Neutrophil (primary cell): ENCODE data around the gene ATRN.

Source experiments
- H3K27ac ChIP-seq: fragments of 200-600 bp; sonication (generic); 2 replicates; pipeline ENCODE4 v1.5.1; 2016; ENCODE audit warnings: mild to moderate bottlenecking, moderate library complexity
- H3K27me3 ChIP-seq: fragments of 200-600 bp; sonication (generic); 2 replicates; pipeline ENCODE4 v1.6.0; 2016; ENCODE audit warnings: mild to moderate bottlenecking
- H3K36me3 ChIP-seq: fragments of 200-600 bp; sonication (generic); 2 replicates; pipeline ENCODE4 v1.5.1; 2017
- H3K4me1 ChIP-seq, 2 experiments: fragments of 200-600 bp in 1 of 2; sonication (generic) in 1 of 2; 1 replicate in 1 of 2; 2 replicates in 1 of 2; pipeline versions ENCODE4 v1.5.1 to v1.6.1; 2013 to 2016; ENCODE audit warnings: low read depth in 1 of 2, low read length in 1 of 2, mild to moderate bottlenecking in 1 of 2, moderate library complexity in 1 of 2; ENCODE audit not compliant: control insufficient read depth in 1 of 2, insufficient read depth in 1 of 2
- H3K4me3 ChIP-seq, 2 experiments: fragments of 200-600 bp in 1 of 2; sonication (generic) in 1 of 2; 1 replicate in 1 of 2; 2 replicates in 1 of 2; pipeline ENCODE4 v1.5.1; 2013 to 2016; ENCODE audit warnings: low read depth in 1 of 2, low read length in 1 of 2, mild to moderate bottlenecking in 1 of 2, moderate library complexity in 1 of 2
- H3K9me3 ChIP-seq: fragments of 200-600 bp; sonication (generic); 2 replicates; pipeline ENCODE4 v1.5.1; 2016
- TF ChIP-seq, protein P1 (sequence below): fragments of 200-600 bp; sonication (generic); IDR thresholded peaks from 2 replicates; pipeline ENCODE4 v1.5.1; 2016; ENCODE audit warnings: antibody characterized with exemption

Gene ATRN

DNA sequence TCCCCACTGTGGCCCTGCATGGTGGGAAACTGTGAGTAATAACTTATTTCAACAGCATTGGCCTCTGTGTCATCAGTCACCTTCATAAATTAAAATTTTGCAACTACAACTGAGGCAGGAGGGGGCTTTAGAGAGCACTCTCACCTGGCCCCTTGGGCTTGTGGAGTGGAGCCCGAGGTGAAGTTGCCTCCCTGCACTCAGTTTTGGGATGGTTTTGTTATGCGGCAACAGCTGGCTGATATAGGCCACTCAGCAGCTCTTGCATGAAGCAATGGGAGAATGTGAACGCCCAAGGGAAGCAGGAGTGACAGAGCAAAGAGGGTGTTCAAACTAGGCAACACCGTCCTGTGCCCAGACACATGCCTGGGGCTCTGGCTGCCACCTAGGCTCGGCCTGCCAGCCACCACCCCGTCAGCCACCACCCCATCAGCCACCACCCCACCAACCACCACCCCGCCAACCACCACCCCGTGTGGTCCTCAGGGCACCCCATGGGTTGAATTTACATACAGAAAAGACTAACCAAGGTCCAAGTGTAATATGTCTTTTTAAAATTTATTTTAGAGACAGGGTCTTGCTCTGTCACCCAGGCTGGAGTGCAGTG, 196.7 kb downstream of the ATRN start:
- Histone ChIP-seq H3K27me3 (peaks cover 61% of the 10 kb centered on the region), H3K4me1 (peaks cover 2% of the 10 kb centered on the region in 2 experiments), H3K9me3 (no peaks in the 10 kb centered on the region), H3K36me3 (no peaks in the 10 kb centered on the region), H3K4me3 (no peak overlapping the region), H3K27ac (no peak overlapping the region)
- TF ChIP-seq, protein P1, sequence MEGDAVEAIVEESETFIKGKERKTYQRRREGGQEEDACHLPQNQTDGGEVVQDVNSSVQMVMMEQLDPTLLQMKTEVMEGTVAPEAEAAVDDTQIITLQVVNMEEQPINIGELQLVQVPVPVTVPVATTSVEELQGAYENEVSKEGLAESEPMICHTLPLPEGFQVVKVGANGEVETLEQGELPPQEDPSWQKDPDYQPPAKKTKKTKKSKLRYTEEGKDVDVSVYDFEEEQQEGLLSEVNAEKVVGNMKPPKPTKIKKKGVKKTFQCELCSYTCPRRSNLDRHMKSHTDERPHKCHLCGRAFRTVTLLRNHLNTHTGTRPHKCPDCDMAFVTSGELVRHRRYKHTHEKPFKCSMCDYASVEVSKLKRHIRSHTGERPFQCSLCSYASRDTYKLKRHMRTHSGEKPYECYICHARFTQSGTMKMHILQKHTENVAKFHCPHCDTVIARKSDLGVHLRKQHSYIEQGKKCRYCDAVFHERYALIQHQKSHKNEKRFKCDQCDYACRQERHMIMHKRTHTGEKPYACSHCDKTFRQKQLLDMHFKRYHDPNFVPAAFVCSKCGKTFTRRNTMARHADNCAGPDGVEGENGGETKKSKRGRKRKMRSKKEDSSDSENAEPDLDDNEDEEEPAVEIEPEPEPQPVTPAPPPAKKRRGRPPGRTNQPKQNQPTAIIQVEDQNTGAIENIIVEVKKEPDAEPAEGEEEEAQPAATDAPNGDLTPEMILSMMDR = no peak

GRCh38 chr20:3669710-3670367, 199.0 kb downstream of the ATRN start:
- Histone ChIP-seq H3K4me1 (peaks cover 5 to 8% of the 10 kb centered on the region in 2 experiments), H3K27me3 (peaks cover 61% of the 10 kb centered on the region), H3K36me3 (no peaks in the 10 kb centered on the region), H3K4me3 (no peak overlapping the region), H3K27ac (no peak overlapping the region), H3K9me3 (no peaks in the 10 kb centered on the region)
- TF ChIP-seq, protein P1 = no peak

GRCh38 chr20:3670511-3670910, 199.7 kb downstream of the ATRN start:
- no peak overlapping the region for H3K4me3 ChIP-seq
- peaks cover 68% of the 10 kb centered on the region for H3K27me3 ChIP-seq
- H3K4me1 ChIP-seq = peaks cover 5 to 8% of the 10 kb centered on the region in 2 experiments
- no peaks in the 10 kb centered on the region for H3K9me3 ChIP-seq
- H3K27ac ChIP-seq = no peak overlapping the region
- no peaks in the 10 kb centered on the region for H3K36me3 ChIP-seq
- TF ChIP-seq, protein P1 = no peak

GRCh38 chr20:3670945-3671344, 200.1 kb downstream of the ATRN start:
- peaks cover 72% of the 10 kb centered on the region for H3K27me3 ChIP-seq
- peaks cover 5 to 8% of the 10 kb centered on the region in 2 experiments for H3K4me1 ChIP-seq
- H3K4me3 ChIP-seq = no peak overlapping the region
- no peak overlapping the region for H3K27ac ChIP-seq
- H3K9me3 ChIP-seq = no peaks in the 10 kb centered on the region
- no peaks in the 10 kb centered on the region for H3K36me3 ChIP-seq
- TF ChIP-seq, protein P1 = no peak

- H3K9me3 ChIP-seq = no peaks in the 10 kb centered on the region
- no peak overlapping the region for H3K27ac ChIP-seq
- H3K27me3 ChIP-seq = peaks cover 83% of the 10 kb centered on the region
- H3K4me1 ChIP-seq = peaks cover 5 to 11% of the 10 kb centered on the region in 2 experiments
- H3K36me3 ChIP-seq = no peaks in the 10 kb centered on the region
- TF ChIP-seq, protein P1 = no peak
- H3K4me3 ChIP-seq = peak overlapping the region in 1 of 2 experiments; percentile 14
Observed at GRCh38 chr20:3671986-3672546, 201.2 kb downstream of the ATRN start.
